H1 (cell line): Measurements from ENCODE around the gene SPP1. TPM values are rescaled to one million over a fixed set of nuclear protein-coding genes. Genes with fewer than 3 reads are reported as not detected.
A peak's percentile ranks its signal among the peaks of the same experiment; 100 is the strongest.

Experiments used
- JUN ChIP-seq: IDR thresholded peaks from 2 replicates; pipeline ENCODE4 v1.6.1; 2011; ENCODE audit warnings: low read depth, mild to moderate bottlenecking, improper control_type of control experiment, low read length
- KDM4A ChIP-seq: IDR thresholded peaks from one replicate; pipeline ENCODE4 v1.7.1; 2012; ENCODE audit warnings: low read depth, mild to moderate bottlenecking, moderate library complexity, low read length, inconsistent platforms; ENCODE audit not compliant: severe bottlenecking
- TBP ChIP-seq: IDR thresholded peaks from 2 replicates; pipeline ENCODE4 v1.6.1; 2011; ENCODE audit warnings: low read depth, low read length, improper control_type of control experiment
- polyA plus RNA-seq, 7 experiments: library from polyadenylated mRNA; depleted of rRNA in 3 of 7; stranded (reverse) in 5 of 7; unstranded in 2 of 7; fragments of >200 nt in 5 of 7; fragments of 200-250 nt in 2 of 7; gene quantifications; 1 replicate in 5 of 7; 2 replicates in 1 of 7; 4 replicates in 1 of 7; pipeline versions ENCODE4 v1.2.1 to v1.2.3, GENCODE V29; 2011 to 2013; ENCODE audit warnings: missing spikeins in 2 of 7, mixed read lengths in 2 of 7
- total RNA-seq: library from RNA; stranded (reverse); fragmentation: NEBNext Ultra II Directional; extraction: Animal tissue kit (Norgen Biotek cat#: 25700); gene quantifications from 2 replicates; pipeline ENCODE4 v1.2.1, GENCODE V29; 2021

Gene SPP1
- total and polyA plus RNA-seq, 2 of the 8 experiments (the other 6 are each of a cell fraction or from before 2014, with no cell fraction given) = 13.7 to 26.5 TPM

- TF ChIP-seq TBP (peak; percentile 34; the same call in 1 of the 2 replicates), JUN (no peak), KDM4A (no peak)
These were observed at the start of gene SPP1 (continued) for GRCh38 chr4:87975466-87975865.
